K562 (cell line): ENCODE measurements around the gene KDM2B. TPM values are rescaled to one million over a fixed set of nuclear protein-coding genes. Genes with fewer than 3 reads are reported as not detected.

Experiments
- KDM4B ChIP-seq, 2 experiments: fragments of 450-650 bp in 1 of 2; sonication (generic) in 1 of 2; IDR thresholded peaks; 2 replicates each; pipeline ENCODE4 v1.6.1; 2016 to 2017; ENCODE audit warnings: borderline replicate concordance in 2 of 2, antibody characterized with exemption in 1 of 2, low read depth in 1 of 2, mild to moderate bottlenecking in 1 of 2
- KLF13 ChIP-seq: fragments of 450-650 bp; IDR thresholded peaks from 2 replicates; pipeline ENCODE4 v1.6.1; 2016; ENCODE audit warnings: missing genetic modification characterization, low read depth, mild to moderate bottlenecking, missing compliant biosample characterization, moderate library complexity, borderline replicate concordance
- NR2C1 ChIP-seq, 2 experiments: fragments of 450-650 bp; IDR thresholded peaks; 2 replicates each; pipeline ENCODE4 v1.6.1; 2017; ENCODE audit warnings: mild to moderate bottlenecking in 2 of 2, antibody characterized with exemption in 1 of 2, inconsistent platforms in 1 of 2, missing compliant biosample characterization in 1 of 2, missing genetic modification characterization in 1 of 2
- PHF20 ChIP-seq: fragments of 450-650 bp; IDR thresholded peaks from 2 replicates; pipeline ENCODE4 v1.6.1; 2018; ENCODE audit not compliant: partially characterized antibody
- SLC30A9 ChIP-seq: fragments of 250-450 bp; sonication (Bioruptor Pico); IDR thresholded peaks from 2 replicates; pipeline ENCODE4 v1.8.0; 2022; ENCODE audit warnings: mild to moderate bottlenecking, moderate library complexity
- SMAD4 ChIP-seq: fragments of 250-450 bp; sonication (Bioruptor Pico); conservative IDR thresholded peaks from 2 replicates; pipeline ENCODE4 v1.8.0; 2021; ENCODE audit warnings: inconsistent platforms, mild to moderate bottlenecking, moderate library complexity
- TSHZ1 ChIP-seq: fragments of 250-450 bp; sonication (Bioruptor Pico); IDR thresholded peaks from 2 replicates; pipeline ENCODE4 v1.4.0; 2020; ENCODE audit warnings: mild to moderate bottlenecking, moderate library complexity
- ZBTB8A ChIP-seq: fragments of 450-650 bp; IDR thresholded peaks from 2 replicates; pipeline ENCODE4 v1.6.1; 2018; ENCODE audit warnings: mild to moderate bottlenecking, moderate library complexity; ENCODE audit not compliant: partially characterized antibody
- polyA plus RNA-seq, 8 experiments: library from polyadenylated mRNA; depleted of rRNA in 4 of 8; stranded (reverse) in 5 of 8; unstranded in 3 of 8; fragments of >200 nt; fragmentation: Nextera tagmentation in 2 of 8; fragmentation: Illumina TruSeq in 1 of 8; extraction: Ambion mirVana in 2 of 8; extraction: Trizol in 1 of 8; gene quantifications; 2 replicates each; pipeline versions ENCODE4 v1.2.1 to v1.2.3, GENCODE V29; 2011 to 2014; ENCODE audit warnings: inconsistent platforms in 1 of 8, missing spikeins in 1 of 8
- total RNA-seq, 7 experiments: library from RNA; depleted of rRNA in 6 of 7; stranded (reverse); fragments of >200 nt in 6 of 7; fragmentation: Illumina TruSeq in 2 of 7; extraction: Trizol in 2 of 7; gene quantifications; 2 replicates each; pipeline versions ENCODE4 v1.2.1 to v1.2.3, GENCODE V29; 2011 to 2021; ENCODE audit warnings: low replicate concordance in 1 of 7
- TF ChIP-seq, protein P1 (sequence below): sonication (generic); formaldehyde crosslinking; IDR thresholded peaks from 2 replicates; pipeline ENCODE4 v1.8.0; 2022; ENCODE audit warnings: missing genetic modification reagents, mild to moderate bottlenecking, moderate library complexity, borderline replicate concordance

KDM2B gene
- total and polyA plus RNA-seq, 9 of the 15 experiments (the other 6 are each of a cell fraction or from before 2014, with no cell fraction given): 7.4 to 50.5 (median 22.5) TPM

DNA sequence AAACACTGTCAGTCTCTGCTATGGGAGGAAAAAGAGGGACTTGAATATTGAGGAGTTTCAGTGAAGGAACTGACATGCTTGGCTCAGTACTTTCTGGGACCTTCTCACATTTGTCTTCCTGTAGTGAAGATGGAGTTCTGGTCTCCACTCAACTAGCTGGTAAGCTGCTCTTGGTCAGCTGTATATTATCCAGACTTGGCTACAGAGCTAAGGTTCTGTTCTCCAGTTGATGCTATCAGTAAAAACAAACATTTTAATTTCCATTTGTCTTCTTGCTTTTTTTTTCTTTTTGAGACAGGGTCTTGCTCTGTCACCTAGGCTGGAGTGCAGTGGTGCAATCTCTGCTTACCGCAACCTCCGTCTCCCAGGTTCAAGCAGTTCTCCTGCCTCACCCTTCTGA is 175.6 kb downstream of the KDM2B start (continued):
- no peak for TF ChIP-seq ZBTB8A
- no peak for TF ChIP-seq PHF20
- no peak for TF ChIP-seq KDM4B (IDR thresholded peaks at IDR 0.05; ENCODE audit: borderline replicate concordance in 2 of 2, low read depth in 1 of 2)
- TF ChIP-seq TSHZ1: no peak
- TF ChIP-seq SLC30A9: no peak
- TF ChIP-seq, protein P1, sequence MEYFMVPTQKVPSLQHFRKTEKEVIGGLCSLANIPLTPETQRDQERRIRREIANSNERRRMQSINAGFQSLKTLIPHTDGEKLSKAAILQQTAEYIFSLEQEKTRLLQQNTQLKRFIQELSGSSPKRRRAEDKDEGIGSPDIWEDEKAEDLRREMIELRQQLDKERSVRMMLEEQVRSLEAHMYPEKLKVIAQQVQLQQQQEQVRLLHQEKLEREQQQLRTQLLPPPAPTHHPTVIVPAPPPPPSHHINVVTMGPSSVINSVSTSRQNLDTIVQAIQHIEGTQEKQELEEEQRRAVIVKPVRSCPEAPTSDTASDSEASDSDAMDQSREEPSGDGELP (CRISPR knock-in tag): no peak
- no peak for TF ChIP-seq SMAD4 (CRISPR knock-in tag)
- TF ChIP-seq NR2C1 (IDR thresholded peaks at IDR 0.05): no peak
- no peak for TF ChIP-seq NR2C1 (tag; IDR thresholded peaks at IDR 0.05)
- no peak for TF ChIP-seq KLF13 (tag)
